Measurements from ENCODE around the gene GP1BA.
A peak's percentile ranks its signal among the peaks of the same experiment; 100 is the strongest.

GP1BA gene

DNA sequence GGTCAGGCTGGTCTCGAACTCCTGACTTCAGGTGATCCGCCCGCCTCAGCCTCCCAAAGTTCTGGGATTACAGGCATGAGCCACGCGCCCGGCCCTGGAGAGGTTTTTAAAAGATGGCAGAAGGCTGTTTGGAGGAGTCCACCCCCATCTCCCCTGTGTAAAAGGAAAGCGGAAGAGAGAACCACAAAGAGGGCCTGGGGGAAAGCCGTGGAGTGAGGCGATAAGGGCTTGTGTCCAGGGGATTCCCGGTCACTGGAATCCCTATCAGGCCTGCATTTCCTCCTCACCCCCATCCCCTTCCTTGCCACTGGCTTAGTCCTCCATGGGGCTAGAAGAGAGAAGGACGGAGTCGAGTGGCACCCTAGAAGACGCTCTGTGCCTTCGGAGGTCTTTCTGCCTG, at the start of gene GP1BA:
GP1BA (plus strand) TSS at position 315 of the 400 bp plus-strand sequence. CDS start 328 bp downstream, outside the sequence.
- no peak for DNase-seq

DNA sequence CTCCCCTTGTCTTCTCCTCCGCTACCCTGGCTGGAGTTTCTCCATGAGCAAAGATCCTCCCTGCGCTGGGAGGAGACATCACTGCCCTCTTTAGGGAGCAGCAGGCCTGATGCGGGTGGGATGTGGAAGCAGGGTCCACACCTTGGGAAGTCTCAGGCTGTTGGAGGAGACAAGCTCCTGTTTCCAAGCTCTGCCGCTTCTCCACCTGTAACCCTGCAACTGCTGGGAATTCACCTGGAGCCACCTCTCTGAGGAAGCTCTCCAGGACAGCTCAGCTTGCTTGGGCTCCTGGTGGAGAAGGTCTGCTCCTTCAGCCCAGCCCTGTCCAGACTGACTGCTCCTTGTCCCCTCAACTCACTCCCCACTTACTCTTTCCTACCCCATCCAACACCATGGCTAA, 47.6 kb upstream of the GP1BA start:
- no peak for DNase-seq

DNA sequence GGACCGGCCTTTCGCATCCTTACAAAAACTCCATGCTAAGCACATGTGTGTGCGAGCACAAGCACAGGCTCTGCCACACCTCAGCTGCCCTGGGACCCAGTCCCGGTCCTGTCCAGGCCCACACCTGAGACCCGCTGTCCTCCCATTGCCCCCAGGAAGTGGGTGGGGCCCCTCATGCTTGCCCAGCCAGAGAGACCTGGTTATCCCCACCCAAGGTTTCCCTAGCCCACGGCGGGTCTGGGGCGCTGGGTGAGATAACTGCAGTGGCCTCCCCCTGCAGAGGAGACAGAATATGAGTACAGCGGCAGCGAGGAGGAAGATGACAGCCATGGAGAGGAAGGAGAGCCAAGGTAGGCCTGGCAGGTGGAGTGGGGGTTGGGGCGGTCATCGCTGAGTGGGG, 45.2 kb upstream of the GP1BA start:
- DNase-seq: no peak

DNA sequence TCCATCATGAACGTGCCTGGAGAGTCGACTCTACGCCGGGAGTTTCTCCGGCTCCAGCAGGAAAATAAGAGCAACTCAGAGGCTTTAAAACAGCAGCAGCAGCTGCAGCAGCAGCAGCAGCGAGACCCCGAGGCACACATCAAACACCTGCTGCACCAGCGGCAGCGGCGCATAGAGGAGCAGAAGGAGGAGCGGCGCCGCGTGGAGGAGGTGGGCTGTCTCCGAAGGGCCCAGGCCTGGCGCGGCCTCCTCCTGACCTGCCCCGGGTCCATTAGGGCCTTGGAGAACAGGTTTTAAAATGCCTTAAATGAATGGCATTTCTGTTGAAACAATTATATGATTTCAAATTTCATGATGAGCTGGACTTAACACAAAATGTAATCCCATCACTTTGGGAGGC, 44.5 kb upstream of the GP1BA start:
- no peak for DNase-seq

DNA sequence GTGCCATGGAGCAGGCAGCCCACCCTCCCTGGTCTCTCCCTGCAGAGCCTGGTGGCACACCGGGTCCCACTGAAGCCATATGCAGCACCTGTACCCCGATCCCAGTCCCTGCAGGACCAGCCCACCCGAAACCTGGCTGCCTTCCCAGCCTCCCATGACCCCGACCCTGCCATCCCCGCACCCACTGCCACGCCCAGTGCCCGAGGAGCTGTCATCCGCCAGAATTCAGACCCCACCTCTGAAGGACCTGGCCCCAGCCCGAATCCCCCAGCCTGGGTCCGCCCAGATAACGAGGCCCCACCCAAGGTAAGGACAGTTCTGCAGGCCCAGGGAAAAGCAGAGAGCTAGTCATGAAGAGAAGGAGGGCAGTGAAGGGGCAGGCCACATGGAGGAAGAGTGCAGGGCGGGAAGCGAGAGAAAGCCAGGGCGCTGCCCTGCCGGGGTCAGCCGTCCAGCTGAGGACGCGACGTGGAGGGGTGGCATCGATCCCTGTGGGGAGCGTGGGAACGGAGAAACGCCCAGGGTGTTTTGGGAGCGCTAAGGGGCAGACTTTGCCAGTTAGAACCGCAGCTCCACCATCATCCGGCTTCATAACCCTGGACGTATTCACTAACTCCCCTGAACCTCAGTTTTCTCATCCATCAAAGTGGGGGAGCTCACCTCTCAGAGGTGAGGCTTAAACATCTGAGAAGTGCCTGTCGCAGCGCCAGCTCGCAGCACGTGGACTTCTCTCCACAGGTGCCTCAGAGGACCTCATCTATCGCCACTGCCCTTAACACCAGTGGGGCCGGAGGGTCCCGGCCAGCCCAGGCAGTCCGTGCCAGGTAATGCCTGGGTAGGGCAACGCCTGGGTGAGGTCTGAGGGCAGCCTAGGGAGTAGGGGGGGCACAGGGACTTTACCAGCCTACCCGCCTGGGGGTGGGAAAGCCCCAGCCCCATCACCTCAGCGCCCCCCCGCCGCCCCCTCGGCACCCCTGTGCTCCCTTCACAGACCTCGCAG, 40.4 kb upstream of the GP1BA start:
- no peak for DNase-seq

DNA sequence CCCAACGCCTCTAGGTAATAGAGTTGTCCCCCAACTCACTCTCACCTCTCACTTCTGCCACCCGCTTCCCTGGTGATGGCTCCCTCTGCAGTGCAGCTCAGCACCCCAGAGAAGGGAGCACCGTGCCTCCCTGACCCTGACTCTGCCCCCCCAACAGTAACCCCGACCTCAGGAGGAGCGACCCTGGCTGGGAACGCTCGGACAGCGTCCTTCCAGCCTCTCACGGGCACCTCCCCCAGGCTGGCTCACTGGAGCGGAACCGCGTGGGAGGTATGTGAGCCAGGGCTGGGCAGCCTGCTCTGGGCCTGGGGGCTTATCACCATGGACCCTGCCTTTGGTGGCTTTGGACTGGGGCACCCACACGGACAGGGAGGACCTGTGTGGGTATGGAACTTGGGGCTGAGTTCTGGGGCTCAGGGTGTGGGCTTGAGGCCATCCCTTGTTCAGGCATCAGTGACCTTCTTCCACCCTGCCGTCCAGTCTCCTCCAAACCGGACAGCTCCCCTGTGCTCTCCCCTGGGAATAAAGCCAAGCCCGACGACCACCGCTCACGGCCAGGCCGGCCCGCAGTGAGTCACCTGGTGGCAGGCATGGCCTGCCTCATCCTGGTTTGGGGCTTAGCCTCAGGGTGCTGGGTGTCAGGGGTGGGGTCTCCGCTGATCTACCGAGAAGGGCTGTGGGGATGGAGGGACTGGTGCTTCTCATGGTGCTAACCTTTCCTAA, 39.4 kb upstream of the GP1BA start:
- DNase-seq: no peak

DNA sequence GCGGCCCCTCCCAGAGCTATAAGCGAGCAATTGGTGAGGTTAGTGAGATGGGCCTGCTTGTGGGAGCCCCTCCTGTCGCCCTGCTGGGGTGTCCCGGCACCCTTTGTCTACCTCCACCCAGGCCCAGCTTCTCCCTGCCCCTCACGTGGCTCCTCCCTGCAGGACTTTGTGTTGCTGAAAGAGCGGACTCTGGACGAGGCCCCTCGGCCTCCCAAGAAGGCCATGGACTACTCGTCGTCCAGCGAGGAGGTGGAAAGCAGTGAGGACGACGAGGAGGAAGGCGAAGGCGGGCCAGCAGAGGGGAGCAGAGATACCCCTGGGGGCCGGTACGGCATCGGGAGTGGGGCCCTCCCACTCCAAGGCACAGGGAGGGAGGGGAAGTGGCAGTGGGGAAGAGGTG, 38.8 kb upstream of the GP1BA start:
- no peak for DNase-seq

DNA sequence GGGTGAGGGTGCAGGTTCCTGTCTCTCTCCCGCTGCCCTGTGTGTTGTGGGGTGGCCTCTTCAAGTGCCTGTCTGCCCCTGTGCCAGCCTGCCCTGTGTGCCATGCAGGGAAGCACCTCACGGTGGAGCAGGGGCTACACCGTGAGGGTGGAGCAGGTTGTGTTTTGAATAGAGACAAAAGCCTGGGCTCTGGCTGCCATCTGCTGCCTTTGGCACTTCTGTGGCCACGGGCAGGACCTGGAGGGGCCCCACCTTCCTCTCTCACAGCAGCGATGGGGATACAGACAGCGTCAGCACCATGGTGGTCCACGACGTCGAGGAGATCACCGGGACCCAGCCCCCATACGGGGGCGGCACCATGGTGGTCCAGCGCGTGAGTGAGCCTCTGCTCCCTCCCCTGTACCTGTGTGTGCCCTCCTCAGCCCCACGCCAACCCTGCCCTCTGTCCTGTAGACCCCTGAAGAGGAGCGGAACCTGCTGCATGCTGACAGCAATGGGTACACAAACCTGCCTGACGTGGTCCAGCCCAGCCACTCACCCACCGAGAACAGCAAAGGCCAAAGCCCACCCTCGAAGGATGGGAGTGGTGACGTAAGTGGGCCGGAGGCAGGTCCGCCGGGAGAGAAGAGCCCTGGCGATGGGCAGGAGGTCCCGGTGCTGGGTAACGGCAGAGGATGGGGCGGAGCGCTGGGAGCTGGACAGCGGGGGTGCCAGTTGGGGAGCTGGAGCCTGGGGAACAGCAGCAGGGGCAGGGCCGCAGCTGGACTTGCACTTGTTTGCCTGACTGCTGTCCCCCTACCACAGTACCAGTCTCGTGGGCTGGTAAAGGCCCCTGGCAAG, 38.1 kb upstream of the GP1BA start:
- no peak for DNase-seq

DNA sequence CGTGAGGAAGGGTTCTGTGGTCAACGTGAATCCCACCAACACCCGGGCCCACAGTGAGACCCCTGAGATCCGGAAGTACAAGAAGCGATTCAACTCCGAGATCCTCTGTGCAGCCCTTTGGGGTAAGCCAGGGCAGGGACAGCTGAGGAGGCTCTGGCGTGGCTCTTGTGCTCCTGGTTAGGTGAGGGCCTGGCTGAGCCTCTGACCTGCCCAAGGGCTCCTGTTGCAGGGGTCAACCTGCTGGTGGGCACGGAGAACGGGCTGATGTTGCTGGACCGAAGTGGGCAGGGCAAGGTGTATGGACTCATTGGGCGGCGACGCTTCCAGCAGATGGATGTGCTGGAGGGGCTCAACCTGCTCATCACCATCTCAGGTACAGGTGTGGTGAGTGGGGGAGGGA, 37.0 kb upstream of the GP1BA start:
- DNase-seq: no peak

DNA sequence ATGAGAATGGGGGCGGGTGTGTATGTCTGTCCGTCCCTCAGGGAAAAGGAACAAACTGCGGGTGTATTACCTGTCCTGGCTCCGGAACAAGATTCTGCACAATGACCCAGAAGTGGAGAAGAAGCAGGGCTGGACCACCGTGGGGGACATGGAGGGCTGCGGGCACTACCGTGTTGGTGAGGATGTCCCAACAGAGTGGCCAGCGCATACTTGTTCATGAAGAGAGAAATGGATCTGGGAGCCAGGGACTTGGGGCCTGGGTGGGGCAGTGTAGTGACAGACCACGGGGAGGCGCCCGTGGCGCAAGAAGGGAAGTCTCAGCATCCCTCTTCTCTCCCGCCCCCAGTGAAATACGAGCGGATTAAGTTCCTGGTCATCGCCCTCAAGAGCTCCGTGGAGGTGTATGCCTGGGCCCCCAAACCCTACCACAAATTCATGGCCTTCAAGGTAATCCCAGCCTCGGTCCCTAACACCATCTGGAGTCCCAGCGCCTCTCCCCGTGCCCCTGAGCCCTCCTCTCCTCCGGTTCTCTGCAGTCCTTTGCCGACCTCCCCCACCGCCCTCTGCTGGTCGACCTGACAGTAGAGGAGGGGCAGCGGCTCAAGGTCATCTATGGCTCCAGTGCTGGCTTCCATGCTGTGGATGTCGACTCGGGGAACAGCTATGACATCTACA, 36.3 kb upstream of the GP1BA start:
- DNase-seq: no peak

DNA sequence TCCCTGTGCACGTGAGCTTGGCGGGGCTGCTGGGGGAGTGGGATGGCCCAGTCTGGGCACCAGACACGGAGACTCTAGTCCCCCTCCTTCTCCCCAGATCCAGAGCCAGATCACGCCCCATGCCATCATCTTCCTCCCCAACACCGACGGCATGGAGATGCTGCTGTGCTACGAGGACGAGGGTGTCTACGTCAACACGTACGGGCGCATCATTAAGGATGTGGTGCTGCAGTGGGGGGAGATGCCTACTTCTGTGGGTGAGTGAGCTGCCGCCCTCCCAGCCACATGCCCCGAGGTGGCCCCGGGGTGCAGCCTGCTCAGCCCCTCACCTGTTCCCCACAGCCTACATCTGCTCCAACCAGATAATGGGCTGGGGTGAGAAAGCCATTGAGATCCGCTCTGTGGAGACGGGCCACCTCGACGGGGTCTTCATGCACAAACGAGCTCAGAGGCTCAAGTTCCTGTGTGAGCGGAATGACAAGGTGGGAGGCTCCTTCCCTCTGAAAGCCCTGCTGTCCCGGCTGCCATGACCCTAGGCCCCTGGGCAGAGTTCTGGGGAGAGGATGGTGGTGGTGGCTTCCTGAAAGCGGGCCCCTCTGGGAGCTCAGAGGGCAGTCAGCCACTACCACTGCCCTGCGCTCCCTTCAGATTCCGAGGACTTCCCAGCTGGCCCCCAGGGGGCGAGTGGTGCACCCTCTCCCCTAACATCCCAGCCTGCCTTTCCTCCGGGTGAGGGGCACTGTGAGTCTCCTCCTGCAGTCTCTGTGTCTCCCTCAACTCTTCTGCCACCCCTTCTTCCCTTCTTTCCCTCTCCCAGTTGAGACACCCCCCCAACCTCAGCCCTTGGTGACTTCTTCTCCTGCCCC, 35.5 kb upstream of the GP1BA start:
- DNase-seq: no peak

DNA sequence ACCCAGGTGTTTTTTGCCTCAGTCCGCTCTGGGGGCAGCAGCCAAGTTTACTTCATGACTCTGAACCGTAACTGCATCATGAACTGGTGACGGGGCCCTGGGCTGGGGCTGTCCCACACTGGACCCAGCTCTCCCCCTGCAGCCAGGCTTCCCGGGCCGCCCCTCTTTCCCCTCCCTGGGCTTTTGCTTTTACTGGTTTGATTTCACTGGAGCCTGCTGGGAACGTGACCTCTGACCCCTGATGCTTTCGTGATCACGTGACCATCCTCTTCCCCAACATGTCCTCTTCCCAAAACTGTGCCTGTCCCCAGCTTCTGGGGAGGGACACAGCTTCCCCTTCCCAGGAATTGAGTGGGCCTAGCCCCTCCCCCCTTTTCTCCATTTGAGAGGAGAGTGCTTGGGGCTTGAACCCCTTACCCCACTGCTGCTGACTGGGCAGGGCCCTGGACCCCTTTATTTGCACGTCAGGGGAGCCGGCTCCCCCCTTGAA, 34.8 kb upstream of the GP1BA start:
- no peak for DNase-seq

DNA sequence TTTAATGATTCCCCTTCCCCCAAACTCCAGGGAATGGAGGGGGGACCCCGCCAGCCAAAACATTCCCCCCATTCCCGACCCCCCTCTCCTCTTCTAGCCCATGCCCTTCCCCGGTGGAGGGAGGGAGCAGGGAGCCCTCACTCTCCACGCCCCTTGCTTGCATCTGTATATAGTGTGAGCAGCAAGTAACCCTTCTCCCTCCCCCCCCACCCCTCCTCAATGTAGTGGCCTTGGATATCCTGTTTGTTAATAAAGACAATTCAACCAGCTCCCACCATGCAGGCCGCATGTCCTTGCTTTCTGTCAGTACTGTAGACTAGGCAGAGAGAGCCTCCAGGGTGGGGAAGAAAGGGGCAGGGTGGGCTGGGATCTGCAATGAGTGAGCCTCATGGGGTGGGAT, 34.3 kb upstream of the GP1BA start:
- no peak for DNase-seq

DNA sequence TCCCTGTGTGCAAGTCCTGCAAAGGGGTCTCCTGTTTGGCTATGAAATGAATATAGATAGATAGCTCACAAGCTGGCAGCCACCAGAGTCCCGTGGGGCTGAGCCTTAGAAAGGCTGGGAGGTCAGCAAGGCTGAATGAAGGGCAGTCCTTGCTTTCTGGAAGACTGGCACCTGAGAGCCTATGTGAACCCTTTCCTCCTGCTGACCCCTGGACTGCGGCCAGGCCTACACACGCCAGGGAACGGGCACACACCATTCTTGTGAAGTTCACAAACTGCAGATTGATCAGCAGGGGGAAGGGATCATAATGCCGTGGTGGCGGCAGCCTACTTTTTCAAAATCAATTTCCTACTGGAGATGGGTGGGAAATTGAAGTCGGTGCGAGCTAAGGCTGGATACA, 33.7 kb upstream of the GP1BA start:
- no peak for DNase-seq

DNA sequence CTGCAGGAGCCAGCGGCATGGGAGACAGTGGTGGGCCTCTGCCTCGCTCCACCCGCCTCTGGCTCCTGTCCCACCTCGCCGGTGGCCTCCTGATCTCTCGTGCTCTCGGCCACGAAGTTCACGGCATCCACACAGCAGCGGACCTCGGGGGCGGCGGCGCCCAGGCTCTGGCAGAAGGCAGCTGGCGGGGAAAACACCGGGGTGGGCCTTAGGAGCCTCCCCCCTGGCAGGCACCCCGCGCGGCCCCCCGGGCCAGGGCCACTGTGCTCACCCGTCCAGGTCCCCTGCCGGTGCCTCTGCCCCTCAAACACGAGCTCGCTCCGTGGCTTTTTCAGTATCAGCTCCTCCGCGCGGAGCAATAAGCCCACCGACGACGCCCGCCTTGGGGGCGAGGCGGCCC, 33.1 kb upstream of the GP1BA start:
- no peak for DNase-seq

DNA sequence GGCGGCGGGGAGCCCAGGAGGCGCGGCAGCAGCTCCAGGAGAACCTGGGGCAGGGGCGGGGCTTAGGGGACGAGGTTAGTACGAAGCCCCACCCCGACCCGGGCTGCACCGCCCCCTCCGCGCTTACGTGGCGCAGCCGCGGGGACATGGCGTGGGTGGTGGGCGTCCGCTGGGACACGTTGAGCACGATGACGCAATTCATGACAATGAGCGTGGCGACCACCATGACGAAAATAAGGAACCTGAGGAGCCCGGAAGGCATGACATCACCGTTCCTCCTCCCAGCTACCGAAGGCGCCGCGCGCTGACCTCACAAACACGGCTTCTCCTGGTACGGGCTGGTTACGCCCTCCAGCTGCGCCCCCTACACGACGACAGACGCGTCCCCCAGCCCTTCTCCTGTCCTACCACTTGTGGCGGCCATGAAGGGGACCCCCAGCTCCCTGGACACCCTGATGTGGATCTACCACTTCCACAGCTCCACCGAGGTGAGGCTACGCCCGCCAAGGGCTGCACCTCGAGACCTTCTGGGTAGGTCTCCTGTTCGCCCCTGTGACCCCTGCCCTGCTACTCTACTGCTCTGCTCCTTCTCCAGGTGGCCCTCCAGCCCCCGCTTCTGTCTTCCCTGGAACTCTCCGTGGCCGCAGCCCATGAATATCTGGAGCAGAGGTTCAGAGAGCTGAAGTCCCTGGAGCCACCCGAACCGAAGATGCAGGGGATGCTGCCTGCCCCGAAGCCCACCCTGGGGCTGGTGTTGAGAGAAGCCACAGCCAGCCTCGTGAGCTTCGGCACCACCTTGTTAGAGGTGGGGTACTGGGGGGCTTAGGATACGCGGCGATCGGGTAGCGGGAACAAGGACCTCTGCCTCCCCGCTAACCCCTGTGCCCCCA, 32.5 kb upstream of the GP1BA start, which contains the start of gene C17orf107:
C17orf107 (plus strand) TSS at position 196 of the 890 bp plus-strand sequence; CDS start at position 423, 227 bp downstream.
- peak; percentile 93 to 95 for DNase-seq

DNA sequence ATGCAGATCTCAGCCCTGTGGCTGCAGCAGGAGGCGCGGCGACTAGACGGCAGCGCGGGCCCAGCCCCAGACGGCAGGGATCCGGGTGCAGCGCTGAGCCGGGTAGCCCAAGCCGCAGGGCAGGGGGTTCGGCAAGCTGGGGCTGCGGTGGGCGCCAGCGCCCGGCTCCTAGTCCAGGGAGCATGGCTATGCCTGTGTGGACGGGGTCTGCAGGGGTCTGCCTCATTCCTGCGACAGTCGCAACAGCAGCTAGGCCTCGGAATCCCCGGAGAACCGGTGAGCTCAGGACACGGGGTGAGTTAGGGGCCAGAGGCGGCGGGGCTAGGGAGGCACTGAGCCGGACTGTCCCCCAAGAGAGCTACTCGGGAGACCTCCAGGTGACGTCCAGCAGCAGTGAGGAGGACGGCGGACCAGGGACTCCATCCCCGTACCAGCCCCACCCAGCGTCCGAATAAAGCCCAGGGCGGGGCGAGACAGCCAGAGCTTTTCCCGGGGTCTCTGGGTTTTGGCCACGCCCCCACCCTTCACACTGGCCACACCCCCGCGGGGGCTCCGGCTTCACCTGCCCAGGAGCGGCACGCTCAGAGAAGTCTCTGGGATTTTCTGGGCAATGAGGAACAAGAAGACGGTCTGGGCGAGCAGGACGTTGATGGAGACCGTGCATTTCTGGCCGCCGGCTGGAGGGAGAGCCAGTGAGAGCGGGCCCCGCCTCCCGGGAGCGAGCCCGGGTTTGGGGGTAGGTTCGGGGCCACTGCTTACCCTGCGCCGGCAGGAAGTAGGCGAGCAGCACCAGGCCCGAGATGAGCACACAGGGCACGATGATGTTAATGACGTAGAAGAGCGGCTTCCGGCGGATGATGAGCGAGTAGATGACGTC, 31.6 kb upstream of the GP1BA start:
- peak in 1 of 2 donors; percentile 41 for DNase-seq

DNA sequence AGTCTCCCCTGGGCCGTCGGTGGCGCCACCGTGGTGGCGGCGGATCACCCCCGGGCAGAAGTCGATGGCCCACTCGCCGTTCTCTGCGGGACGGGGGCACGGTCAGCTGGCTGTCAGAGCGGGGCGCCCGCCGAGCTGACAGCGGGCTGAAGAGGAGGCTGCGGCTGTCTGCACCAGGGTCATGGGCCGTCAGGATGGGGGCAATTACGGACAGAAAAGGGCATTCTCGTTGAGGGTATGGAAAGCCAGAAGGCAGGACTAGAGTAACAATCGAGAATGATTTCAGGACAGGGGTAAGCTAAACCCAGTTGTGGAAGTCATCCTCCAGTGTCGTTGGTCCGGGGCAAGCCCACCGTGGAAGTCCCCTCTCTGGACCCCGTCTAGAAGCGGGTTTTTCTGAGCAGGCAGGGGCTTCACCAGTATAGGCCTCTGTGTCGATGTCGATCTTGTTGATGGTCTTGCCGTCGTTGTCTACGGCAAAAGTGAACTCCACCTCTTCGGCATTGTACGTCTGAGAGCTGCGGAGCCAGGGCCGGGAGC, 30.9 kb upstream of the GP1BA start:
- DNase-seq: no peak

All from stimulated activated CD4-positive, alpha-beta T cell treated with anti-CD3 and anti-CD28 coated beads, Interleukin-2, amount 100 ng/mL, for 48 hours (primary cell).